ENCODE data around the gene RPS6KA2. TPM values are rescaled to one million over a fixed set of nuclear protein-coding genes. Genes with fewer than 3 reads are reported as not detected.

RPS6KA2 gene
- total and polyA plus RNA-seq, 2 donors (not counting 3 experiments of a cell fraction or from before 2014, with no cell fraction given), result 54.5 to 75.8 TPM

DNA sequence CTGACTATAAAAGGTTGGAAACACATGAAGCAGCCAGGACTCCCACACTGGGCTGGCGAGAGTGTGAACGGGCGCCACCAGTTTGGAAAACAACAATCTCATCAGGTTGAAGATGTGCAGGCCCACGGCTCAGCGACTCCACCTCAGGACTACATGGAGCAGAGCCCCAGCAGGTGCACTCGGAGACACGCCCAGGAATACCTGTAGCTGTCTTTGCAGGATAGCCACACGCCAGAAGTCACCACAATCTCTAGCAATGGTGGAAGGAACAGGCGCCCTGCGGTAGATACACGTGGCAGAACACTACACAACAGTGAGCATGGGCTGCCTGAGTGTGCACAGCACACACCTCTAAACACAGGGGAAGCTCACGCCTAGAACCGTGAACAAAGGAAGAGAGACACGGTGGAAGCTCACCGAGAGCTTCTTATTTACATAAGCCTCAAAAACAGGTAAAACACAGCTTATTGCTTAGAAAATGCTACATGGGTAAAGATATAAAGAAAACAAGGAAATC lies 28.7 kb upstream of the RPS6KA2 start:
- peaks cover 1 to 7% of the 10 kb centered on the region in 2 experiments for H3K27me3 ChIP-seq (ENCODE audit: control insufficient read depth in 2 of 2, insufficient read depth in 2 of 2, low read length in 2 of 2)

More for the DNA sequence above, 28.7 kb upstream of the RPS6KA2 start:
- H4K20me1 ChIP-seq (replicated peaks; ENCODE audit: control insufficient read depth, extremely low read depth, insufficient read depth, low read length), result no peaks in the 10 kb centered on the region
- H3K4me2 ChIP-seq (ENCODE audit: insufficient read depth, low read length), result no peak overlapping the region
- no peak overlapping the region for H3K9ac ChIP-seq (replicated peaks; ENCODE audit: extremely low read depth, insufficient read depth, low read length)
- DNase-seq (ENCODE audit: low read depth, low spot score) (no peak), FAIRE-seq (no peak)
- H3K9me3 ChIP-seq (replicated peaks; ENCODE audit: control insufficient read depth, insufficient read depth, low read length), result no peaks in the 10 kb centered on the region
- no peak for TF ChIP-seq JUN (IDR thresholded peaks at IDR 0.05; ENCODE audit: borderline replicate concordance, insufficient read depth, insufficient read length, low read depth)
- TF ChIP-seq, protein P1, sequence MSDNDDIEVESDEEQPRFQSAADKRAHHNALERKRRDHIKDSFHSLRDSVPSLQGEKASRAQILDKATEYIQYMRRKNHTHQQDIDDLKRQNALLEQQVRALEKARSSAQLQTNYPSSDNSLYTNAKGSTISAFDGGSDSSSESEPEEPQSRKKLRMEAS (IDR thresholded peaks at IDR 0.05; ENCODE audit: insufficient read depth, insufficient read length), result no peak
- TF ChIP-seq, protein P2, sequence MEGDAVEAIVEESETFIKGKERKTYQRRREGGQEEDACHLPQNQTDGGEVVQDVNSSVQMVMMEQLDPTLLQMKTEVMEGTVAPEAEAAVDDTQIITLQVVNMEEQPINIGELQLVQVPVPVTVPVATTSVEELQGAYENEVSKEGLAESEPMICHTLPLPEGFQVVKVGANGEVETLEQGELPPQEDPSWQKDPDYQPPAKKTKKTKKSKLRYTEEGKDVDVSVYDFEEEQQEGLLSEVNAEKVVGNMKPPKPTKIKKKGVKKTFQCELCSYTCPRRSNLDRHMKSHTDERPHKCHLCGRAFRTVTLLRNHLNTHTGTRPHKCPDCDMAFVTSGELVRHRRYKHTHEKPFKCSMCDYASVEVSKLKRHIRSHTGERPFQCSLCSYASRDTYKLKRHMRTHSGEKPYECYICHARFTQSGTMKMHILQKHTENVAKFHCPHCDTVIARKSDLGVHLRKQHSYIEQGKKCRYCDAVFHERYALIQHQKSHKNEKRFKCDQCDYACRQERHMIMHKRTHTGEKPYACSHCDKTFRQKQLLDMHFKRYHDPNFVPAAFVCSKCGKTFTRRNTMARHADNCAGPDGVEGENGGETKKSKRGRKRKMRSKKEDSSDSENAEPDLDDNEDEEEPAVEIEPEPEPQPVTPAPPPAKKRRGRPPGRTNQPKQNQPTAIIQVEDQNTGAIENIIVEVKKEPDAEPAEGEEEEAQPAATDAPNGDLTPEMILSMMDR (IDR thresholded peaks at IDR 0.05; ENCODE audit: extremely low read depth in 1 of 2, insufficient read depth in 1 of 2, low read depth in 1 of 2, low read length in 2 of 2), result no peak
- no peak for TF ChIP-seq EZH2 (IDR thresholded peaks at IDR 0.05; ENCODE audit: borderline replicate concordance, low read depth, low read length, severe bottlenecking)
- TF ChIP-seq POLR2A (IDR thresholded peaks at IDR 0.05; ENCODE audit: low read depth, low read length), result no peak
- no peak for TF ChIP-seq FOS (IDR thresholded peaks at IDR 0.05; ENCODE audit: borderline replicate concordance, insufficient read depth, low read length)
- TF ChIP-seq GATA2 (IDR thresholded peaks at IDR 0.05; ENCODE audit: insufficient read depth, insufficient read length, low read depth, low read length), result no peak
- TF ChIP-seq MYC (IDR thresholded peaks at IDR 0.05; ENCODE audit: low read depth, low read length), result no peak
- TF ChIP-seq POLR2AphosphoS5 (IDR thresholded peaks at IDR 0.05; ENCODE audit: insufficient read depth, low read depth, low read length), result no peak
- intact Hi-C loops (cut with micrococcal nuclease), result no loop called here
- no peak overlapping the region for H3K27ac ChIP-seq (ENCODE audit: insufficient read depth, low read depth, low read length)
- POLR2A ChIA-PET, result no interaction called here
- H3K4me3 ChIP-seq (replicated peaks in 1 of 3; ENCODE audit: insufficient read depth in 1 of 3, low read depth in 1 of 3, low read length in 3 of 3), result no peak overlapping the region
- H3K79me2 ChIP-seq (ENCODE audit: control insufficient read depth, insufficient read depth, low read length), result no peaks in the 10 kb centered on the region
- dilution Hi-C loops (cut with MboI; ENCODE audit: extremely low pct_ligation_motif_present, low sequenced_read_pairs), result no loop called here
- H3K9me1 ChIP-seq (replicated peaks; ENCODE audit: control insufficient read depth, extremely low read depth, insufficient read depth, low read length), result no peaks in the 10 kb centered on the region
- BruUV-seq (replicated peaks), result no TSS peak
- CTCF ChIA-PET, result no interaction called here
- H3K36me3 ChIP-seq (ENCODE audit: control insufficient read depth in 2 of 2, extremely low read depth in 1 of 2, insufficient read depth in 2 of 2, low read length in 2 of 2), result no peaks in the 10 kb centered on the region
- no peak overlapping the region for H2AFZ ChIP-seq (ENCODE audit: low read depth, low read length)
- H3K4me1 ChIP-seq (ENCODE audit: control insufficient read depth, extremely low read depth, insufficient read depth, low read length), result no peaks in the 10 kb centered on the region

All from endothelial cell of umbilical vein (primary cell).